ENCODE results near the gene SPHKAP. TPM values are rescaled to one million over a fixed set of nuclear protein-coding genes. Genes with fewer than 3 reads are reported as not detected.

The SPHKAP gene

GRCh38 chr2:227933884-227934283 lies 247.6 kb downstream of the SPHKAP start:
- no peaks in the 10 kb centered on the region for H3K36me3 ChIP-seq (ENCODE audit: insufficient read depth, low read length)
- H3K9ac ChIP-seq (ENCODE audit: low read depth, low read length), result no peak overlapping the region
- H3K4me3 ChIP-seq (ENCODE audit: low read length), result no peak overlapping the region
- H3K9me3 ChIP-seq (replicated peaks; ENCODE audit: low read length), result no peaks in the 10 kb centered on the region
- H3K27me3 ChIP-seq (ENCODE audit: control insufficient read depth, insufficient read depth, low read length), result no peaks in the 10 kb centered on the region
- no peak overlapping the region for H3K4me2 ChIP-seq (ENCODE audit: low read length)
- no peaks in the 10 kb centered on the region for H3K4me1 ChIP-seq (ENCODE audit: control insufficient read depth, insufficient read depth, low read length)

- H3K27me3 ChIP-seq (ENCODE audit: control insufficient read depth, insufficient read depth, low read length), result no peaks in the 10 kb centered on the region
- no peaks in the 10 kb centered on the region for H3K4me1 ChIP-seq (ENCODE audit: control insufficient read depth, insufficient read depth, low read length)
- H3K9me3 ChIP-seq (replicated peaks; ENCODE audit: low read length), result no peaks in the 10 kb centered on the region
- H3K36me3 ChIP-seq (ENCODE audit: insufficient read depth, low read length), result no peaks in the 10 kb centered on the region
- H3K4me3 ChIP-seq (ENCODE audit: low read length), result no peak overlapping the region
- H3K4me2 ChIP-seq (ENCODE audit: low read length), result no peak overlapping the region
- no peak overlapping the region for H3K9ac ChIP-seq (ENCODE audit: low read depth, low read length)
Measured at GRCh38 chr2:227932403-227932802, 249.1 kb downstream of the SPHKAP start.

GRCh38 chr2:227932001-227932400 lies 249.5 kb downstream of the SPHKAP start:
- Histone ChIP-seq H3K4me3 (ENCODE audit: low read length) (no peak overlapping the region), H3K9ac (ENCODE audit: low read depth, low read length) (no peak overlapping the region), H3K27me3 (ENCODE audit: control insufficient read depth, insufficient read depth, low read length) (no peaks in the 10 kb centered on the region), H3K9me3 (replicated peaks; ENCODE audit: low read length) (no peaks in the 10 kb centered on the region), H3K4me2 (ENCODE audit: low read length) (no peak overlapping the region), H3K4me1 (ENCODE audit: control insufficient read depth, insufficient read depth, low read length) (no peaks in the 10 kb centered on the region), H3K36me3 (ENCODE audit: insufficient read depth, low read length) (no peaks in the 10 kb centered on the region)

Small RNAs within 50 kb of the gene (small RNA-seq; reads per million reads assigned to genes)
- not detected for gene RNU6-624P

Measured in skeletal muscle satellite cell (primary cell).